ENCODE measurements around the gene SYT9. TPM values are rescaled to one million over a fixed set of nuclear protein-coding genes. Genes with fewer than 3 reads are reported as not detected.
A peak's percentile ranks its signal among the peaks of the same experiment; 100 is the strongest.

SYT9 gene
- polyA plus RNA-seq, 1 of the 3 experiments (the other 2 are of a cell fraction): 0.10 TPM

GRCh38 chr11:7279676-7280075, 28.0 kb downstream of the SYT9 start:
- Histone ChIP-seq H3K4me2 (no peak overlapping the region), H2AFZ (ENCODE audit: low read depth) (no peak overlapping the region), H3K4me1 (ENCODE audit: control insufficient read depth in 1 of 2, insufficient read depth in 2 of 2, low read depth in 1 of 2, low read length in 1 of 2) (no peaks in the 10 kb centered on the region), H3K27me3 (ENCODE audit: insufficient read depth) (no peaks in the 10 kb centered on the region), H3F3A (replicated peaks; ENCODE audit: insufficient read depth) (no peaks in the 10 kb centered on the region), H3K9me3 (no peaks in the 10 kb centered on the region), H3K4me3 (ENCODE audit: low read depth in 2 of 2, low read length in 1 of 2) (no peak overlapping the region), H3K27ac (ENCODE audit: low read depth in 2 of 2, low read length in 1 of 2) (no peak overlapping the region), H3K36me3 (replicated peaks in 1 of 2; ENCODE audit: control insufficient read depth in 1 of 2, insufficient read depth in 2 of 2, low read length in 1 of 2) (no peaks in the 10 kb centered on the region), H4K20me1 (ENCODE audit: insufficient read depth) (no peaks in the 10 kb centered on the region), H3K79me2 (ENCODE audit: insufficient read depth) (no peaks in the 10 kb centered on the region), H3K9ac (no peak overlapping the region), H3K9me2 (no peaks in the 10 kb centered on the region)
- no peak for DNase-seq
- 23% methylated on average over 1 of the region's 1 CpG for whole genome bisulfite sequencing (ENCODE audit: low lambda C conversion rate)
- ChIA-PET CTCF (interaction anchor here (0.8 to 4.7 kb wide), 16 partner anchors 11 to 467 kb away, joined by 3 to 70 read pairs (median 9); no protein-coding TSS in a partner anchor), POLR2A (no interaction called here)
- TF ChIP-seq, protein P1, sequence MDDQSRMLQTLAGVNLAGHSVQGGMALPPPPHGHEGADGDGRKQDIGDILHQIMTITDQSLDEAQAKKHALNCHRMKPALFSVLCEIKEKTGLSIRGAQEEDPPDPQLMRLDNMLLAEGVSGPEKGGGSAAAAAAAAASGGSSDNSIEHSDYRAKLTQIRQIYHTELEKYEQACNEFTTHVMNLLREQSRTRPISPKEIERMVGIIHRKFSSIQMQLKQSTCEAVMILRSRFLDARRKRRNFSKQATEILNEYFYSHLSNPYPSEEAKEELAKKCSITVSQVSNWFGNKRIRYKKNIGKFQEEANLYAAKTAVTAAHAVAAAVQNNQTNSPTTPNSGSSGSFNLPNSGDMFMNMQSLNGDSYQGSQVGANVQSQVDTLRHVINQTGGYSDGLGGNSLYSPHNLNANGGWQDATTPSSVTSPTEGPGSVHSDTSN (IDR thresholded peaks at IDR 0.05): no peak
- TF ChIP-seq EZH2phosphoT487 (IDR thresholded peaks at IDR 0.05; ENCODE audit: borderline replicate concordance, low read depth) (no peak), CHD2 (IDR thresholded peaks at IDR 0.05; ENCODE audit: low read length, partially characterized antibody) (no peak), CTCF (IDR thresholded peaks at IDR 0.05) (no peak), RCOR1 (IDR thresholded peaks at IDR 0.05; ENCODE audit: low read length) (no peak), GABPA (IDR thresholded peaks at IDR 0.05; ENCODE audit: low read depth) (no peak), TAF1 (IDR thresholded peaks at IDR 0.05; ENCODE audit: borderline replicate concordance, low read depth, low read length) (no peak), MXI1 (IDR thresholded peaks at IDR 0.05; ENCODE audit: low read depth, low read length) (no peak), GATA2 (CRISPR knock-in tag; IDR thresholded peaks at IDR 0.05) (no peak), RXRA (IDR thresholded peaks at IDR 0.05; ENCODE audit: borderline replicate concordance, low read depth) (no peak), JUND (IDR thresholded peaks at IDR 0.05) (no peak)

GRCh38 chr11:7281079-7281478, 29.4 kb downstream of the SYT9 start:
- WGBS (ENCODE audit: low lambda C conversion rate): 36% methylated on average over 1 of the region's 1 CpG
- ChIA-PET POLR2A (no interaction called here), CTCF (interaction anchor here (3.8 to 4.7 kb wide), 3 partner anchors 137 to 184 kb away, joined by 35 to 70 read pairs (median 39); no protein-coding TSS in a partner anchor)
- Histone ChIP-seq H3K4me1 (ENCODE audit: control insufficient read depth in 1 of 2, insufficient read depth in 2 of 2, low read depth in 1 of 2, low read length in 1 of 2) (no peaks in the 10 kb centered on the region), H2AFZ (ENCODE audit: low read depth) (no peak overlapping the region), H3K36me3 (replicated peaks in 1 of 2; ENCODE audit: control insufficient read depth in 1 of 2, insufficient read depth in 2 of 2, low read length in 1 of 2) (no peaks in the 10 kb centered on the region), H3K27me3 (ENCODE audit: insufficient read depth) (no peaks in the 10 kb centered on the region), H3F3A (replicated peaks; ENCODE audit: insufficient read depth) (no peaks in the 10 kb centered on the region), H3K4me3 (ENCODE audit: low read depth in 2 of 2, low read length in 1 of 2) (no peak overlapping the region), H3K9me3 (no peaks in the 10 kb centered on the region), H3K27ac (ENCODE audit: low read depth in 2 of 2, low read length in 1 of 2) (no peak overlapping the region), H3K4me2 (no peak overlapping the region), H3K79me2 (ENCODE audit: insufficient read depth) (no peaks in the 10 kb centered on the region), H3K9ac (no peak overlapping the region), H3K9me2 (no peaks in the 10 kb centered on the region), H4K20me1 (ENCODE audit: insufficient read depth) (no peaks in the 10 kb centered on the region)
- DNase-seq: no peak
- TF ChIP-seq EP300 (IDR thresholded peaks at IDR 0.05; ENCODE audit: borderline replicate concordance in 1 of 2, low read depth in 1 of 2, low read length in 1 of 2): 0 out of 4 replicates have a peak, but pooled peaks of 1 of the 2 experiments have one; percentile 8
- TF ChIP-seq RCOR1 (IDR thresholded peaks at IDR 0.05; ENCODE audit: low read length): peak; percentile 60; the same call in 1 of the 2 replicates
- TF ChIP-seq POLR2AphosphoS5 (IDR thresholded peaks at IDR 0.05; ENCODE audit: low read depth, low read length): no peak
